DOHH2 (cell line): ENCODE results near the gene KLHDC8B.
A peak's percentile ranks its signal among the peaks of the same experiment; 100 is the strongest.

Source experiments
- H3F3A ChIP-seq: fragments of 200-600 bp; sonication (generic), shearing (Covaris generic); 2 replicates; pipeline ENCODE4 v1.6.0; 2016; ENCODE audit warnings: antibody characterized with exemption, mild to moderate bottlenecking; ENCODE audit not compliant: control insufficient read depth, insufficient read depth
- H3K27ac ChIP-seq: fragments of 200-600 bp; sonication (generic); 2 replicates; pipeline ENCODE4 v1.5.1; 2014; ENCODE audit warnings: low read depth, mild to moderate bottlenecking, low read length, moderate library complexity
- H3K27me3 ChIP-seq: fragments of 200-600 bp; sonication (generic); 2 replicates; pipeline ENCODE4 v1.6.1; 2014; ENCODE audit warnings: mild to moderate bottlenecking, low read length, mixed read lengths; ENCODE audit not compliant: control insufficient read depth
- H3K36me3 ChIP-seq: fragments of 200-600 bp; sonication (generic); 2 replicates; pipeline ENCODE4 v1.6.1; 2014; ENCODE audit warnings: mild to moderate bottlenecking, low read length, moderate library complexity, mixed read lengths; ENCODE audit not compliant: control insufficient read depth
- H3K4me1 ChIP-seq: fragments of 200-600 bp; sonication (generic); 2 replicates; pipeline ENCODE4 v1.6.1; 2014; ENCODE audit warnings: mild to moderate bottlenecking, low read length, mixed read lengths; ENCODE audit not compliant: control insufficient read depth
- H3K4me2 ChIP-seq: fragments of 200-600 bp; sonication (generic); 2 replicates; pipeline ENCODE4 v1.6.0; 2014; ENCODE audit warnings: mild to moderate bottlenecking, low read length, moderate library complexity
- H3K4me3 ChIP-seq: fragments of 200-600 bp; sonication (generic); 2 replicates; pipeline ENCODE4 v1.5.1; 2014; ENCODE audit warnings: mild to moderate bottlenecking, low read length, mixed read lengths
- H3K79me2 ChIP-seq: fragments of 200-600 bp; sonication (generic); 2 replicates; pipeline ENCODE4 v1.6.1; 2014; ENCODE audit warnings: mild to moderate bottlenecking, low read length, mixed read lengths; ENCODE audit not compliant: control insufficient read depth
- H3K9me2 ChIP-seq: fragments of 200-600 bp; sonication (generic); replicated peaks from 2 replicates; pipeline ENCODE4 v1.6.1; 2014; ENCODE audit warnings: mild to moderate bottlenecking, low read length, mixed read lengths; ENCODE audit not compliant: control insufficient read depth
- H3K9me3 ChIP-seq: fragments of 200-600 bp; sonication (generic); 2 replicates; pipeline ENCODE4 v1.6.1; 2014; ENCODE audit warnings: antibody characterized with exemption, low read length, mixed read lengths; ENCODE audit not compliant: control insufficient read depth, insufficient read depth
- H4K20me1 ChIP-seq: fragments of 200-600 bp; sonication (generic); 2 replicates; pipeline ENCODE4 v1.6.0; 2014; ENCODE audit warnings: low read depth, mild to moderate bottlenecking, antibody characterized with exemption, low read length, moderate library complexity; ENCODE audit not compliant: control insufficient read depth, insufficient read depth
- EZH2phosphoT487 ChIP-seq: fragments of 200-600 bp; sonication (generic); IDR thresholded peaks from 2 replicates; pipeline ENCODE4 v1.6.1; 2017; ENCODE audit warnings: borderline replicate concordance, mild to moderate bottlenecking, antibody characterized with exemption, low read length, moderate library complexity, mixed read lengths
- TF ChIP-seq, protein P1 (sequence below): fragments of 200-600 bp; sonication (generic); IDR thresholded peaks from one replicate; pipeline ENCODE4 v1.5.1; 2014; ENCODE audit warnings: antibody characterized with exemption, mild to moderate bottlenecking, low read depth, low read length; ENCODE audit not compliant: poor library complexity, severe bottlenecking

KLHDC8B gene

DNA sequence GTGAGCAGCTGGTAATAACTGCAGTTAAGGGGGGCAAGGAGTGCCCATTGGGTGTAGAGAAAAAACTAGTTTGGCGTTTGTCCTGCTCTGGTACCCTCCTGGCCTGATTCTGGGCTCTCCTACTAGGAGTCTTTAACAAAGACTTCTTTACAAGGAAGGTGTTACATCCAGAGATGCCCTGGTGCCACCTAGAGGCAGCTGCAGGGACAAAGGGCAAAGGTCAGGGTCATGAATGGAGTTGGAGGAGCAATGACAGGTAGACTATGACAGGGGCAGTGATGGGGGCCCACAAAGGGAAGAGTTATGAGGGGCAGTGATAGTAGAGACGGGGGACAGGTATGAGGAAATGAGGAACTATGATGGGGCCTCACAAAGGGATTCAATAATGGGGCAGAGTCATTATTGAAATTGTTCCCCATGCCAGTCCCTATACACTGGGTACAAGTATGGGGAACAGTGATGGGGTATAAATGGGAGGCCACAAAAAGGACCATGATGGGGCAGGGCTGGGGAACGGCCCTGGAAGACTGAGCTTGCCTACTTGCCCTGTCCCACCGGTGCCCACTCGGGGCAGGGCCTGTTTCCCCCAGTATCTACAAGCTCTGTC is 13.2 kb upstream of the KLHDC8B start:
- Histone ChIP-seq H3K4me1 (no peaks in the 10 kb centered on the region), H4K20me1 (no peaks in the 10 kb centered on the region), H3F3A (no peaks in the 10 kb centered on the region), H3K27ac (no peak overlapping the region), H3K36me3 (peaks cover 13% of the 10 kb centered on the region), H3K27me3 (no peaks in the 10 kb centered on the region), H3K79me2 (peaks cover 9% of the 10 kb centered on the region; the same call in 1 of the 2 replicates), H3K9me3 (no peaks in the 10 kb centered on the region), H3K9me2 (no peaks in the 10 kb centered on the region), H3K4me3 (no peak overlapping the region), H3K4me2 (no peak overlapping the region)
- TF ChIP-seq EZH2phosphoT487 = no peak
- TF ChIP-seq, protein P1, sequence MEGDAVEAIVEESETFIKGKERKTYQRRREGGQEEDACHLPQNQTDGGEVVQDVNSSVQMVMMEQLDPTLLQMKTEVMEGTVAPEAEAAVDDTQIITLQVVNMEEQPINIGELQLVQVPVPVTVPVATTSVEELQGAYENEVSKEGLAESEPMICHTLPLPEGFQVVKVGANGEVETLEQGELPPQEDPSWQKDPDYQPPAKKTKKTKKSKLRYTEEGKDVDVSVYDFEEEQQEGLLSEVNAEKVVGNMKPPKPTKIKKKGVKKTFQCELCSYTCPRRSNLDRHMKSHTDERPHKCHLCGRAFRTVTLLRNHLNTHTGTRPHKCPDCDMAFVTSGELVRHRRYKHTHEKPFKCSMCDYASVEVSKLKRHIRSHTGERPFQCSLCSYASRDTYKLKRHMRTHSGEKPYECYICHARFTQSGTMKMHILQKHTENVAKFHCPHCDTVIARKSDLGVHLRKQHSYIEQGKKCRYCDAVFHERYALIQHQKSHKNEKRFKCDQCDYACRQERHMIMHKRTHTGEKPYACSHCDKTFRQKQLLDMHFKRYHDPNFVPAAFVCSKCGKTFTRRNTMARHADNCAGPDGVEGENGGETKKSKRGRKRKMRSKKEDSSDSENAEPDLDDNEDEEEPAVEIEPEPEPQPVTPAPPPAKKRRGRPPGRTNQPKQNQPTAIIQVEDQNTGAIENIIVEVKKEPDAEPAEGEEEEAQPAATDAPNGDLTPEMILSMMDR = peak; percentile 80

DNA sequence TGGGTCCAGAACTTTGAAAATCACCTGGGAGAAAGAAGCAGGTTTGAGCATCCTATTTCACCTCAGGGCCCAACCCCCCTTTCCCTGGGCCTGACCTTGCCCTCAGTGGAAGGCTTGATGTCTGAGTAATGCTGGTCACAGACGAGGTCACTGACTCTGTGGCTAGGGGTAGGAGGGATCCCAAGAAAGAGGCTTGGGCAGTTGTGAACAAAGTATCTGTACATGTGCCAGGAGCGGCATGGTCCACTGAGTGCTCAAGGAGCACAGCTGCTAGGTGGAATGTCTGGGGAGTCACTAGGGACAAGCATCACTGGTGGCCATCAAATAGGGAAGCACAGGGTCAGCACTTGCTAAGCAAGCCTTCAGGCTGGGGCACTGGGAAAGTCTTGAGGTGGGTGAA is 12.6 kb upstream of the KLHDC8B start:
- H3K4me1 ChIP-seq = no peaks in the 10 kb centered on the region
- TF ChIP-seq, protein P1 = no peak
- TF ChIP-seq EZH2phosphoT487 = no peak
- no peak overlapping the region for H3K4me2 ChIP-seq
- no peaks in the 10 kb centered on the region for H3F3A ChIP-seq
- no peaks in the 10 kb centered on the region for H3K9me2 ChIP-seq
- H3K27me3 ChIP-seq = no peaks in the 10 kb centered on the region
- no peak overlapping the region for H3K27ac ChIP-seq
- H3K4me3 ChIP-seq = no peak overlapping the region
- peaks cover 12% of the 10 kb centered on the region for H3K79me2 ChIP-seq
- H4K20me1 ChIP-seq = no peaks in the 10 kb centered on the region
- no peaks in the 10 kb centered on the region for H3K9me3 ChIP-seq
- peaks cover 19% of the 10 kb centered on the region for H3K36me3 ChIP-seq

DNA sequence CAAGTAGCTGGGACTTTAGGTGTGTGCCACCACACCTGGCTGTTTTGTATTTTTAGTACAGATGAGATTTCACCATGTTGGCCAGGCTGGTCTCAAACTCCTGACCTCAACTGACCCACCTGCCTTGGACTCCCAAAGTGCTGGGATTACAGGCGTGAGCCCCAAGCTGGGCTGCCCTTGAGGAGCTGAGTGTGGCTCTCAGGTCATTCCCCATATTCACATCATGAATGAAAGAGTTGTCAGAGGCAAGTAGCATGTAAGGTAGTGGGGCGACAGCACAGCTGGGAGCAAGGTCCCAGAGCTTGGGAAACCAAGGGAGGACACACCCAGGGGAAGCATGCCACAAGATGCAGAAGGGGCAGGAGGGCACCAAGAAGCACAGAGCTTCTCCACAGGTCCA is 10.2 kb upstream of the KLHDC8B start:
- no peaks in the 10 kb centered on the region for H3K9me2 ChIP-seq
- no peak overlapping the region for H3K27ac ChIP-seq
- peaks cover 10% of the 10 kb centered on the region for H3K4me1 ChIP-seq
- no peak overlapping the region for H3K4me2 ChIP-seq
- H4K20me1 ChIP-seq = no peaks in the 10 kb centered on the region
- no peaks in the 10 kb centered on the region for H3K9me3 ChIP-seq
- H3F3A ChIP-seq = no peaks in the 10 kb centered on the region
- H3K36me3 ChIP-seq = peaks cover 35% of the 10 kb centered on the region
- peaks cover 36% of the 10 kb centered on the region for H3K79me2 ChIP-seq
- no peak overlapping the region for H3K4me3 ChIP-seq
- TF ChIP-seq, protein P1 = no peak
- TF ChIP-seq EZH2phosphoT487 = no peak
- no peaks in the 10 kb centered on the region for H3K27me3 ChIP-seq
